GM06990 (cell line): ENCODE data around the gene CDH4.

Experiments
- DNase-seq: peaks from one replicate; pipeline ENCODE4 v3.0.0-alpha.2; 2011; ENCODE audit not compliant: insufficient read length; ENCODE audit errors: extremely low read depth
- H3K27me3 ChIP-seq: replicated peaks from 2 replicates; pipeline ENCODE4 v1.6.0; 2011; ENCODE audit warnings: low read length; ENCODE audit not compliant: control insufficient read depth, insufficient read depth
- H3K36me3 ChIP-seq: 2 replicates; pipeline ENCODE4 v1.5.1; 2011; ENCODE audit warnings: low read length; ENCODE audit not compliant: control insufficient read depth, insufficient read depth
- H3K4me3 ChIP-seq: replicated peaks from 2 replicates; pipeline ENCODE4 v1.5.1; 2011; ENCODE audit warnings: low read depth, mild to moderate bottlenecking, control low read depth, low read length
- TF ChIP-seq, protein P1 (sequence below): IDR thresholded peaks from 2 replicates; pipeline ENCODE4 v1.5.1; 2011; ENCODE audit warnings: low read length, control low read depth, mild to moderate bottlenecking, inconsistent platforms; ENCODE audit not compliant: insufficient read depth, poor library complexity, severe bottlenecking

CDH4 gene

DNA sequence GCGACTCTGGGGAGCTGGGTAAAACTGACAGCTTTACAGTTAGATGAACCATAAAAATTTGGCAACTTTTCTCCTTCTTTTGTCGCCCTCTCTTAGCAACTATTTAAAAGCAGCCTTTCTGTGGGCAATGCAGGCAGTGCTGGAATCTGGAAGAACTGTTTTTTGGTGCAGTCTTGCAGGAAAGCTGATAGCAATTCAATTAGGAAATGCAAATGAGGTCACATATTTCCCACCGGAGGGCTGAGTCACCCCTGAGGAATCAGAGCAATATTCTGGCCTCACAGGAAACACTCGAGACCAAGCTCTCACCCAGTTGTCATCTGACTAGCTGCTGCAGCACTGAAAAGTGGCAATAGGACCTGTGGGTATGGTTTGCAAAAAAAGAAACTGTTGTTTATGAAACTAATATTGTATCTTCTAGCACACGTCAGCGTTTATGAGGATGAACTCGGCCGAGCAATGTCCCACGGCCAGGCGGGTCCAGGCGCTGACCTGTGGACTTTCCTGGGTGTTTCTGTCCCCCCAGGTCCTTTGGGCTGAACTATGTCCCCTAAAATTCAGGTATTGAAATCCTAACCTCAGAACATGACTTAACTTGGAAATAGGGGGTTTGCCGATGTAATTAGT is 501.4 kb downstream of the CDH4 start:
- Histone ChIP-seq H3K4me3 (no peak overlapping the region), H3K36me3 (no peaks in the 10 kb centered on the region), H3K27me3 (no peaks in the 10 kb centered on the region)
- no peak for DNase-seq
- TF ChIP-seq, protein P1, sequence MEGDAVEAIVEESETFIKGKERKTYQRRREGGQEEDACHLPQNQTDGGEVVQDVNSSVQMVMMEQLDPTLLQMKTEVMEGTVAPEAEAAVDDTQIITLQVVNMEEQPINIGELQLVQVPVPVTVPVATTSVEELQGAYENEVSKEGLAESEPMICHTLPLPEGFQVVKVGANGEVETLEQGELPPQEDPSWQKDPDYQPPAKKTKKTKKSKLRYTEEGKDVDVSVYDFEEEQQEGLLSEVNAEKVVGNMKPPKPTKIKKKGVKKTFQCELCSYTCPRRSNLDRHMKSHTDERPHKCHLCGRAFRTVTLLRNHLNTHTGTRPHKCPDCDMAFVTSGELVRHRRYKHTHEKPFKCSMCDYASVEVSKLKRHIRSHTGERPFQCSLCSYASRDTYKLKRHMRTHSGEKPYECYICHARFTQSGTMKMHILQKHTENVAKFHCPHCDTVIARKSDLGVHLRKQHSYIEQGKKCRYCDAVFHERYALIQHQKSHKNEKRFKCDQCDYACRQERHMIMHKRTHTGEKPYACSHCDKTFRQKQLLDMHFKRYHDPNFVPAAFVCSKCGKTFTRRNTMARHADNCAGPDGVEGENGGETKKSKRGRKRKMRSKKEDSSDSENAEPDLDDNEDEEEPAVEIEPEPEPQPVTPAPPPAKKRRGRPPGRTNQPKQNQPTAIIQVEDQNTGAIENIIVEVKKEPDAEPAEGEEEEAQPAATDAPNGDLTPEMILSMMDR = no peak

DNA sequence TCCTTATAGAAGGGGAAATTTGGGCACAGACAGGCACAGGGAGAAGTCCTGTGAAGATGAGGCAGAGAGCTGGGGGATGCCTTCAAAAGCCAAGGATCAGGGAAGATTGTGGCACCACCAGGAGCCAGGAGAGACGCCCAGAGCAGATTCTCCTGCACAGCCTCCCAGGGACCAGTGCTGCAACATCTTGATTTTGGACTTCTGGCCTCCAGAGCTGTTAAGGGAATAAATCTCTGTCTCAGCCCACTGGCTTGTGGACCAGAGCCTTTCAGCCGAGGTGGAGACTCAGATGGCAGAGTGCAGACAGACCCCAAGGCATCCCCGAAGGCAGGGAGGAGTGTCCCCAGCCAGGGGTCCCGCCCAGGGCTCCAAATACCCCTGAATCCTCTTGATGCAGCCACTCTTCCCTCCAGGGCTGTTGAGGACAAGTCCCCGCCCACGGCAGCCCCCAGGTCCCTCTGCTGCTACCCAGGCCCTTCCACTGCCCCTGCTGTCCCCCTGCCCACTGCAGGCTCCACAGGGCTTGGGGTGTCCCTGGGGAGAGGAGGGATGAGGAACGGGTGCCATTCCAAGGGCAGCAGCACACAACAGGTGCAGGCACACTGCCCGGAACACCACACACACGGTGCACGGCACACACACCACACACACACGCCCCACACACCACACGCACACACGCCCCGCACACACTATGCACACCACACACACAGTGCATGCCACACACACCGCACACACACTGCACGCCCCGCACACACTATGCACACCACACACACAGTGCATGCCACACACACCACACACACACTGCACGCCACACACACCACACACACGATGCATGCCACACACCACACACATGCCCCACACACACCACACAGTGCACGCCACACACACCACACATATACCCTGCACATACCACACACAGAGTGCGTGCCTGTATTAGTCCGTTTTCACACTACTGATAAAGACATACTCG is 502.2 kb downstream of the CDH4 start:
- Histone ChIP-seq H3K4me3 (no peak overlapping the region), H3K27me3 (no peaks in the 10 kb centered on the region), H3K36me3 (no peaks in the 10 kb centered on the region)
- TF ChIP-seq, protein P1 = no peak
- no peak for DNase-seq

DNA sequence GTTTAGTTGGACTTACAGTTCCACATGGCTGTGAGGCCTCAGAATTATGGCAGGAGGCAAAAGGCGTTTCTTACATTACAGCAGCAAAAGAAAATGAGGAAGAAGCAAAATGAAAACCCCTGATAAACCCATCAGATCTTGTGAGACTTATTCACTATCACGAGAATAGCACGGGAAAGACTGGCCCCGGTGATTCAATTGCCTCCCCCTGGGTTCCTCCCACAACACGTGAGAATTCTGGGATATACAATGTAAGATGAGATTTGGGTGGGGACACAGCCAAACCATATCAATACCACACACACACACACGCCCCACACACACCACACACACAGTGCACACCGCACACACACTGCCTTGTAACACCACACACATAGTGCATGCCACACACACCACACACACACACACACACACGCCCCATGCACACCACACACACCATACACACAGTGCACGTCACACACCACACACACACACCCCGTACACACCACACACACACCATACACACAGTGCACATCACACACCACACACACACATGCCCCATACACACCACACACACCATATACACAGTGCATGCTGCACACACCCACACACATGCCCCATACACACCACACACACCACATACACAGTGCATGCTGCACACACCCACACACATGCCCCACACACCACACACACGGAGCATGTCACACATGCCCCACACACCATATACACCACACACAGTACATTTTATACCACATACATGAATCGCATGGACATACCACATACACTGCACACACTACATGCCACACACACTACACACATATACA is 503.1 kb downstream of the CDH4 start:
- Histone ChIP-seq H3K4me3 (no peak overlapping the region), H3K36me3 (no peaks in the 10 kb centered on the region), H3K27me3 (no peaks in the 10 kb centered on the region)
- DNase-seq = no peak
- TF ChIP-seq, protein P1 = no peak

DNA sequence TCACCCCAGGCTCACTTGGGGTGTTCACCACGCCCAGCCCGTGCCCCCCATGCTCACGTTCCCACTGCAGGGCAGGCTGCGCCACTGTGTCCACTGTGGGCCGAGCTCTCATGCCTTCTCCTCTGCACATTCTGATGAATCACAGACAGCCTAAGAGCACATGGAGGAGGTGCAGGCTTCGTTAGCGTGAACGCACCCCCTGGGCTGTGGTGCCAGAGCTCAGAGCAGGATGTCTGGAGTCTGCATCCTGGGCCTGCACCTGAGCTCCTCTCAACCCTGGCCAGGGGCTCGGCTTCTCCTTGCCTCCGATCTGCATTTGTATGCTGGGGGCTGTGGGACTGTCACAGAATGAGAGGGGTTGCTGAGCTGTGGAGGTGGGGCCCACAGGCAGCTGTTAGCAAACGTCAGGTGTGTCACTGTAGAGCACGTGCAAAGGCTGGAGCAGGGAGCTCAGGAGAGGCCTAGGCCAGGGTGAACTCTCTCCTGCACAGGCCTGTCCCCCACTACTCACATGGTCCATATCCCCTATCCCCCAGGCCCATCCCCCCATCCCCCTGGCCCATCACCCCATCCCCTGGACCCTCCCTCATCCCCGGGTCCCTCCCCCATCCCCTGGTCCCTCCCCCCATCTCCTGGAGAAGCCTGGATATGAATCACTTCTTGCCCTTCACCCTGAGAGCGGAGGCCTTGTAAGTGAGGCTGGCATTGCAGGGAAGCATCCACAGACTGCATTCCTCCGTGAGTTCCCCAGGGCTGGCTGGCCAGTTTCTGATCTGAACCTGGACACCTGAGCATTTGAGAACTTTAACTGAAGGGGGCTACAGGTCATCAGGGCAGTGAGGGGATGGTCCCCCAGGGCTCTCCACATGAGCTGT is 504.1 kb downstream of the CDH4 start:
- Histone ChIP-seq H3K36me3 (no peaks in the 10 kb centered on the region), H3K4me3 (no peak overlapping the region), H3K27me3 (no peaks in the 10 kb centered on the region)
- TF ChIP-seq, protein P1 = no peak
- no peak for DNase-seq
